SU-DHL-6 (cell line): ENCODE data around the gene CERT1.

Experiments
- H2AFZ ChIP-seq: fragments of 200-600 bp; sonication (generic); 2 replicates; pipeline ENCODE4 v1.6.1; 2014; ENCODE audit warnings: low read depth, mild to moderate bottlenecking, moderate library complexity, mixed read lengths, antibody characterized with exemption, low read length; ENCODE audit not compliant: severe bottlenecking
- H3F3A ChIP-seq: fragments of 200-600 bp; shearing (Covaris generic); 2 replicates; pipeline ENCODE4 v1.6.0; 2016; ENCODE audit warnings: antibody characterized with exemption, mild to moderate bottlenecking; ENCODE audit not compliant: insufficient read depth
- H3K27ac ChIP-seq: fragments of 200-600 bp; sonication (generic); 2 replicates; pipeline ENCODE4 v1.5.1; 2016; ENCODE audit warnings: low read depth, mild to moderate bottlenecking, low read length, moderate library complexity, mixed read lengths
- H3K27me3 ChIP-seq: fragments of 200-600 bp; sonication (generic), shearing (Covaris generic); 2 replicates; pipeline ENCODE4 v1.6.0; 2014; ENCODE audit warnings: mild to moderate bottlenecking, low read length
- H3K36me3 ChIP-seq: fragments of 200-600 bp; sonication (generic); 2 replicates; pipeline ENCODE4 v1.6.1; 2014; ENCODE audit warnings: mild to moderate bottlenecking, low read length, mixed read lengths
- H3K4me2 ChIP-seq: fragments of 300-600, 200-600 bp; shearing (Covaris generic), sonication (generic); 2 replicates; pipeline ENCODE4 v1.6.0; 2014; ENCODE audit warnings: low read length, low read depth, mild to moderate bottlenecking; ENCODE audit not compliant: poor library complexity, severe bottlenecking
- H3K4me3 ChIP-seq: fragments of 200-600 bp; sonication (generic); 2 replicates; pipeline ENCODE4 v1.5.1; 2014; ENCODE audit warnings: antibody characterized with exemption, low read length, mild to moderate bottlenecking, mixed read lengths; ENCODE audit not compliant: insufficient read depth, poor library complexity, severe bottlenecking
- H3K79me2 ChIP-seq: fragments of 200-600 bp; sonication (generic); 2 replicates; pipeline ENCODE4 v1.6.1; 2014; ENCODE audit warnings: mild to moderate bottlenecking, low read length, moderate library complexity; ENCODE audit not compliant: insufficient read depth
- H3K9ac ChIP-seq: fragments of 200-600 bp; sonication (generic); 2 replicates; pipeline ENCODE4 v1.7.0; 2014; ENCODE audit warnings: mild to moderate bottlenecking, low read length
- H3K9me2 ChIP-seq: fragments of 200-600 bp; sonication (generic); replicated peaks from 2 replicates; pipeline ENCODE4 v1.6.1; 2014; ENCODE audit warnings: low read length; ENCODE audit not compliant: insufficient read depth
- H3K9me3 ChIP-seq: fragments of 200-600 bp; sonication (generic); 2 replicates; pipeline ENCODE4 v1.6.1; 2014; ENCODE audit warnings: low read length, mixed read lengths; ENCODE audit not compliant: insufficient read depth
- H4K20me1 ChIP-seq: fragments of 200-600 bp; sonication (generic); 2 replicates; pipeline ENCODE4 v1.6.1; 2014; ENCODE audit warnings: low read depth, mild to moderate bottlenecking, antibody characterized with exemption, low read length, moderate library complexity, mixed read lengths
- CTCF ChIP-seq: fragments of 200-600 bp; sonication (generic); IDR thresholded peaks from one replicate; pipeline ENCODE4 v1.5.1; 2017; ENCODE audit warnings: antibody characterized with exemption, mild to moderate bottlenecking, low read length, moderate library complexity; ENCODE audit not compliant: insufficient read depth, poor library complexity, severe bottlenecking
- EZH2phosphoT487 ChIP-seq: fragments of 200-600 bp; sonication (generic), shearing (Covaris generic); conservative IDR thresholded peaks from 2 replicates; pipeline ENCODE4 v1.6.1; 2018; ENCODE audit warnings: mild to moderate bottlenecking, antibody characterized with exemption, low read length, moderate library complexity, mixed read lengths

CERT1 gene

GRCh38 chr5:75331095-75332090 lies 180.0 kb downstream of the CERT1 start:
- Histone ChIP-seq H2AFZ (peak overlapping the region; percentile 44), H3K9me2 (no peaks in the 10 kb centered on the region), H3K4me2 (no peak overlapping the region), H3K9me3 (no peaks in the 10 kb centered on the region), H3K36me3 (no peaks in the 10 kb centered on the region), H3K4me3 (no peak overlapping the region), H3K27me3 (no peaks in the 10 kb centered on the region), H3F3A (no peaks in the 10 kb centered on the region), H4K20me1 (no peaks in the 10 kb centered on the region), H3K79me2 (no peaks in the 10 kb centered on the region), H3K9ac (no peak overlapping the region), H3K27ac (no peak overlapping the region)
- TF ChIP-seq CTCF (no peak), EZH2phosphoT487 (no peak)

DNA sequence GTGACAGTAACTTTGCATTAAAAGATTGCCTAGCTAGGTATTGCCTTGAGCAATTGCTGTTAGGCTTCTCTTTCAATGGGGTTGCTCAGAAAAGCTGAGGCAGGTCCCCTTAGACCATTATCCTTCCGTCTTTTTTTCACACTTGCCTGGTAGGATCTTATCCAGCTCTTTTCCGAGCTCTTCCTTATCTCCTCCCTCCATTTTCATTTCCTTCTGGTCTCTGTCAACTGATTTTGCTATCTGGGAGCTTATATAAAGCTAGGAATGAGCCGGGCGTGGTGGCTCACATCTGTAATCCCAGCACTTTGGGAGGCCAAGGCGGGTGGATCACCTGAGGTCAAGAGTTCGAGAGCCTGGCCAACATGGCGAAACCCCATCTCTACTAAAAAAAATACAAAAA lies 181.0 kb downstream of the CERT1 start:
- Histone ChIP-seq H2AFZ (no peak overlapping the region), H3K27ac (no peak overlapping the region), H3K9me2 (no peaks in the 10 kb centered on the region), H3K27me3 (no peaks in the 10 kb centered on the region), H3K36me3 (no peaks in the 10 kb centered on the region), H3K79me2 (no peaks in the 10 kb centered on the region), H3F3A (no peaks in the 10 kb centered on the region), H3K9me3 (no peaks in the 10 kb centered on the region), H3K4me3 (no peak overlapping the region), H3K9ac (no peak overlapping the region), H4K20me1 (no peaks in the 10 kb centered on the region), H3K4me2 (no peak overlapping the region)
- no peak for TF ChIP-seq EZH2phosphoT487
- TF ChIP-seq CTCF, result no peak
